NCI-H460 (cell line): Measurements from ENCODE around the gene GDPD4. TPM values are rescaled to one million over a fixed set of nuclear protein-coding genes. Genes with fewer than 3 reads are reported as not detected.
"Not testable (repeated sequence)": the region's sequence is repeated elsewhere in the genome, so short reads cannot be mapped to it uniquely, and the experiment has no call there.

Source experiments
- DNase-seq: peaks from one replicate; pipeline ENCODE4 v3.0.0-alpha.2; 2016; ENCODE audit warnings: low read depth; ENCODE audit errors: extremely low read depth
- total RNA-seq: library from RNA; depleted of rRNA; stranded (reverse); fragments of >200 nt; shearing (Covaris generic); gene quantifications from 2 replicates; pipeline ENCODE4 v1.2.3, GENCODE V29; 2014

The GDPD4 gene
- total RNA-seq, 1 experiment from 2014 or later, result not detected

DNA sequence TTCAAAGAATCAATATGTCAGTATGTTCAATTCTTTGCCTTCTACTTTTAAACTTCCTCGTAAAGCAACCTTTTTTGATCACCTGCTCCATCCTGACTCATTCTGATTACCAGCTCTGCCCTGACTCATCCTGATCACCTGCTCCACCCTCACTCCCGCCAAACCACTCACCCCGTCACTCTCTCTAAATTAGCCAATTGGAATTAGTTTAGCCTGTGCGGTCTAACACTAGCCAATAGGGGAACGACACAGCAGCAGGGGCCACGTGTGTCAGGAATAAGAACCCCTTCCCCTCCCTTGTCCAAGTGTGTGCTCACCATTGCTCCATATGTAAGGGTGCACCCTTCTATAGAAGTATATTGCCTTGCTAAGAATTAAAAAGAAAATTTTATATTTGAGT lies 1.5 kb downstream of the GDPD4 start:
- DNase-seq, result not testable (repeated sequence)

DNA sequence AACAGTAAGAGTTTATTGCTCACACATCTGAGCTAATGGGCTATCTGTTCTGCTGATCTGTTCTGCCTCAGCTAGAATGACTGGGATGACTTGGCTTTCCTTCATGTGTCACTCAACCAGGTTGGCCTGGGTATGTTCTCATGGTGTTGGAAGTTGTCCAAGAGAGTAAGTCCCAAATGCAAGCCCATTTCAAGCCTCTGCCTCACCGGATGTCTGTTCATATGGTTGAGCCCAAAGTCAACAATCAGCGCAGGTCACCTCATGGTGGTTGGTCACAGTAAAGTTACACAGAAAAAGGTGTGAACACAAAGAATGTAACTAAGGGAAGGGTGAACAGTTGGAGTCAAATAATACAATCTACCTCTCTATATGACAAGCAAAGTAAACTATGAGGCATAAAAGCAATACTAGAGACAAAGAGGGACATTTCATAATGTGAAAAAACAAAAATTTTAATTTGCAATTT lies 1.9 kb downstream of the GDPD4 start:
- no peak for DNase-seq

- no peak for DNase-seq
Measured at GRCh38 chr11:77294040-77294439, 7.4 kb downstream of the GDPD4 start.

GRCh38 chr11:77289737-77290136 lies 11.7 kb downstream of the GDPD4 start:
- DNase-seq, result no peak

DNA sequence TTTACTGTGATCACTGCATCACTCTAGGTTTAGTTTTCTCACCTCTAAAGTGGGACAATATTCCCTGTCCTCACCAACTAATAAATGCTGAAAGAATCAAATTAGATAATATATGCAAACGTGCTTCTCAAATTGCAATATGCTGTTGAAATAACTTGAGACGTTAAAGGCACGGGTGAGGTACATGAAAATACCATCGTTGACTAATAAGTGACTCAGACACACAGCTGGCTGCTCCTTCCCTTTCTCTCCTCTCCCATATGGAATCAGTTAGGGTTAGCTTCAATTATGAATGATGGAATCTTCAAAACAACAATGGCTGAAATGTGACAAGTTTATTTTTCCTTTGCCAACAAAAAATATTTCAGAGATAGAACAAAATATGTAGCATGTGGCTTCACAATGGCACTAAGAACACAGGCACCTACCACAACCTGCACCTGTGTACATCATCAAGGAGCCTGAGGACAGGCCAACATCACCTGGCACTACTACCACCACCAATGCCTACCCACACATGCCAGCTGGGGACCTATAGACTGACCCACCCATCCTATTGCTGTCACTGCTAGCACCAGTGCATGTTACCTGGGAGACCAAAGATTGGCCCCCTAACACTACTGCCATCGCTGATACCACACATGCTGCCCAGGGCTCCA lies 13.7 kb downstream of the GDPD4 start:
- no peak for DNase-seq

DNA sequence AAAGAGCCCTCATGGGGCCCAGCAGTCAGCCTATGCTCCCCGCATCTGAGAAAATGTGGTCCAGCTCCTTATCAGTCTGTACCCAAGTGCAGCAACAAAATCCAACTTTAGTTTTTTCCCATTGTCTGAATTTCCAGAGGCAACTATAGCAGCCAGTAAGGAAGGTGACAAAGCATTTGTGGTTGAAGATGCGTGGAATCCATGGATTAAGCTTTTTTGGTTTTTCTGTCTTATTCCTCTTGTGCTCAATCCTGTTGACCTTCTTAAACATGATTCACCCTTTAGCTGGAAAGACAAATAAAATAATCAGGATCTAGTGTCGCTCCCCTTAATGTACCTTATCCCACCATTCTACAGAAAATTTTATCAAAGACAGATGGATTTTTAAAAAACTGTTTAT lies 14.3 kb downstream of the GDPD4 start:
- DNase-seq, result no peak

GRCh38 chr11:77284476-77285468 lies 16.7 kb downstream of the GDPD4 start:
- no peak for DNase-seq

DNA sequence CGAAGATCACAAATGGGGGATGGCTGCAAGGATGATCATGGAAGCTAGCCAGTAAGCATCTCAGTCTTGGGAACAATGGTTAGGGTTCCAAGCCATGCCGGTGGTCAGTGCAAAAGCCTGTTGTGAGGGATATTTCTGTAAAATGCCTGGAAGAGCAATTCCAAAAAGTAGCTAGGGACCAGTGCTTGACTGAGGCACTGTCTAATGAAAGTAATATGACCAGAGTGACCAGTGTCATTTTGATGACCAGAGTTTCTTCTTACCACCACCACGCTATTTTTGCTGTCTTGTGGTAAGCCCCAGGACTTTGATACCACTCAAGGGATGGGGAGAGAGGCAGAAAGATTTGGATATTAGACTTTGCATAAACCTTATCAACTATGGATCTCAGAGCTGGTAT lies 18.4 kb downstream of the GDPD4 start:
- DNase-seq, result no peak

- DNase-seq, result no peak
Measured at GRCh38 chr11:77278595-77279506, 22.6 kb downstream of the GDPD4 start.

DNA sequence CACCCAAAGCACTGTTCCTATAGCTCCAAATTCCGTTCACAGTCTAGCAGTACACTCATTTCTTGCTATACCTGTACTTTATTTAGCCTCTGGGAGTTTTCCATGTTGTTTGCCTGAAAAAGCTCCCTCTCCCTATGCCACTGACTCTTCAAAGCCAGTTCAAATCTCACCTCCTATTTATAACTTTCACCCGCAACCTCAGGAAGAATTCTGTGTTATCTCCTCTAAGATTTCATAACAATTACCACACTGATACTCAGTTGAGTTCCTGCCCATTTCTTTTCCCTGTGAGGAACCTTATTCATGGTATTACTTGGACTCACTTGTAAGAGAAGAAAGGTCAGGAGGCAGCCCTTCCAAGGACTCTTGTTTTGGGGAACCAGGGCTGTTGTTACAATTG lies 25.2 kb downstream of the GDPD4 start:
- no peak for DNase-seq

DNA sequence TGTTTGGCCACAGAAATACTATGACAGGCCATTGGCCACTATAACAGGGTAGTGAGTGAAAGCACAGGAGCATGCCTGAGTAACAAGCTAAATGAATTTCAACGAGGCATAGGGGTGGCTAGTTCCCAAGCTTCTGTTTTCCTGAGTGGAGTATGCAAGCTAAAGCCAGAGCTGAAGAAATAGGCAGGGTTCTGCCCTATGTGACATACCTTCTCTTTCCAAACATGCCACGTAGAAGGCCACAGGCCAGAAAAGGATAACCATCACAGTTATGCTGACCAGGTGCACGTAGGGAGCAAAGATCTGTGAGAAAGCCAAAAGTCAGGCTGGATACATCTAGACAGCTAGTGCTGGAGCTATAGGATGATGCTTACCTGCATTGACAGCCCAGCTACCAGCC lies 30.6 kb downstream of the GDPD4 start:
- DNase-seq, result no peak

DNA sequence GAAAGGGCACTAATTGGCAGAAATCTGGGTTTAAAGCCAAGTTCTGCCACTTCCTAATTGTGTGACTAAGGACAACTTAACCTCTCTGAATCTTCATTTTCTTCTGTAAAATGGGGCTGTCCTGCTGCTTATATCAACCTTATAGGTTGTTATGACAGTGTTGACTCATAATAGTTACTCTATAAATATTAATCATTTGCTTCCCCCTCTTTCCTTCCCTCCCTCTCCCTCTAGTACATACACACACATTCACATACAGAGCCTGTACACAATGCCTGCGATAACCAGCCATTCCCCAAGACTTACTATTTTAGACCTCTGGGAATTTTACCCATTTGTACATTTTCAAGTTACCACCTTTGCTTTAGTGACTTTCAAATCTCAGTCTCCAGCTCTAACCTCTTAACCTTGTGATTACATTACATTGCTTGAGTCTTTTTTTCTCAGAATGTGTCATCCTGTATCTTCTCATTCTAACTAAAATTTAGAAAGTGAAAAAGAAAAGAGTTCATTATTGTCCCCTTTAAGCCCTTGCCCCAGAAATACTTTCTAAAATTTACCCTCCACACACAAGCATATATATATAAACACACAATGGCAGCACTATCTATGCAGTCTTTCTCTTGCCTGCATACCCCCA lies 31.9 kb downstream of the GDPD4 start:
- DNase-seq, result no peak

- no peak for DNase-seq
Measured at GRCh38 chr11:77267962-77268361, 33.5 kb downstream of the GDPD4 start.

DNA sequence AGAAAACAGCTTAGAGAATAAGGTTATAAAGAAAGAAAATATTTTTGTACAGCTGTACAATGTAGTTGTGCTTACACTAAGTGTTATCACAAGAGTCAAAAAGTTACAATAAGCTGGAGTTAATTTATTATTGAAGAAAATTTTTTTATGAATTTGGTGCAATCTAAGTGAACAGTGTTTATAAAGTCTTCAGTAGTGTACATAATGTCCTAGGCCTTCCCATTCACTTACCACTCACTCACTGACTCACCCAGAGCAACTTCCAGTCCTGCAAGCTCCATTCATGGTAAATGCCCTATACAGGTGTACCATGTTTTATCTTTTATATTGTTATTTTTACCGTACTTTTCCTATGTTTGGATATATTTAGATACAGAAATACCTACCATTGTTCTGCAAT lies 34.7 kb downstream of the GDPD4 start:
- no peak for DNase-seq

- DNase-seq, result no peak
Measured at GRCh38 chr11:77262803-77263202, 38.7 kb downstream of the GDPD4 start.

DNA sequence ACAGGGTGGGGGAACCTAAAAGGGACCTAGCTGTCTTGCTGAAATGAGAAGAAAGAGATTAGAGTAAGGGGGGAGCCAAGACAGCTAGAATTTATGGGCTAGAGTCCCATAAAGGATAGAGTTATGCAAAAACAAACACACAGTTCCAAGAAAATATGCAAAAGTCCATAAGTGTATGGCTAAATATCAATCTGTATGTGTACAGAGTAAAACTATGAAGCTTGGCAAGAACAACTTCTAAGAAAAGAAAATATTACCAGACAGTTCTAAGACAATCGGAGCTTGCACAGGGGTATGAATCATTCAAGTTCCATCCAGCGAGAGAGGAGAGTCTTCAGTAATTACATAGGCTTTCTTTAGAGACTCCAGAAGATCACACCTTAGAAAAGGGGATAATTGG lies 41.8 kb downstream of the GDPD4 start:
- no peak for DNase-seq

DNA sequence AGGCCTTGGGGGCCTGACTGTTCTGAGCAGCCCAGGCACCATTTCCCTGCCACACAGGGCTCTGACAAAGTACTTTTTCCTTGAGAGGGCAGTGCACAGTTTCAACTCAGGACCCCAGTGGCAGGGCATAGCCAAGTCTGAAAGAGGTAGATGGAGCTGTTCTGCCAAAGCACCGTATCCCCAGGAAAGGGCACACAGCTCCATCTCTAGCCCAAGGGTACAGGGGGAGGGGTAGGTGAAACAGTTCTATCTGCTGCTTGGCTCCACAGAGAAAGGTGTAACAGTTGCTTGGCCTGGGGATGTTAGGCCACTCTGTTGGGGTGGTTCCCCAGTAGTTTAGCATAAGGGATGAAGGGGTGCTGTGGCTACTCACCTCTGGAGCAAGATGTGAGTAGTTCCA lies 47.8 kb downstream of the GDPD4 start:
- no peak for DNase-seq

- DNase-seq, result no peak
Measured at GRCh38 chr11:77252555-77253270, 48.8 kb downstream of the GDPD4 start.

DNA sequence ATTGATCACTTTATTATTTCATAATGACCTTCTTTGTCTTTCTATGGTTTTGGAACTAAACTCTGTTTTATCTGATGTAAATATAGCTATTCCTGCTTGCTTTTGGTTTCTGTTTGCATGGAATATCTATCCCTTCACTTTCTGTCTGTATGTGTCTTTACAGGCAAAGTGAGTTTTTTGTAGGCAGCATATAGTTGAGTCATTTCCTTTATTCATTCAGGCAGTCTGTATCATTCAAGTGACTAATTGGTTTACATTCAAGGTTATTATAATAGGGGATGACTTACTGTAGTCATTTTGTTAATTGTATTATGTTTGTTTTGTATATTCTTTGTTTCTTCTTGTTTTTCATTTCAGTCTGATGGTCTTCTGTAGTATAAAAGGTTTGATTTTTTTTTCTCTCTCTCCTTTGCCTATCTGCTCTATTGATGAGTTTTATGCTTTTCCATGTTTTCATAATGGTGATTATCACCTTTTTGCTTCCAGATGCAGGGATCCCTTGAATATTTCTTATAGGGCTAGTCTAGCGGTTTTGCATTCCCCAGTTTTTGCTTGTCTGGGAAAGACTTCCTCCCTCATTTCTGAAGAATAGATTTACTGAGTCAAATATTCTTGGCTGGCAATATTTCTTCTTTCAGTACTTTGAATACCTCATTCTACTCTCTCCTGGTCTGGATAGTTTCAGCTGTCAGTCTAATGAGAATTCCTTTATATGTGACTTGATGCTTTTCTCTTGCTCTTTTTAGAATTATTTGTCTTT lies 50.4 kb downstream of the GDPD4 start:
- DNase-seq, result no peak
